ENCODE results near the gene IGSF9.

The IGSF9 gene

DNA sequence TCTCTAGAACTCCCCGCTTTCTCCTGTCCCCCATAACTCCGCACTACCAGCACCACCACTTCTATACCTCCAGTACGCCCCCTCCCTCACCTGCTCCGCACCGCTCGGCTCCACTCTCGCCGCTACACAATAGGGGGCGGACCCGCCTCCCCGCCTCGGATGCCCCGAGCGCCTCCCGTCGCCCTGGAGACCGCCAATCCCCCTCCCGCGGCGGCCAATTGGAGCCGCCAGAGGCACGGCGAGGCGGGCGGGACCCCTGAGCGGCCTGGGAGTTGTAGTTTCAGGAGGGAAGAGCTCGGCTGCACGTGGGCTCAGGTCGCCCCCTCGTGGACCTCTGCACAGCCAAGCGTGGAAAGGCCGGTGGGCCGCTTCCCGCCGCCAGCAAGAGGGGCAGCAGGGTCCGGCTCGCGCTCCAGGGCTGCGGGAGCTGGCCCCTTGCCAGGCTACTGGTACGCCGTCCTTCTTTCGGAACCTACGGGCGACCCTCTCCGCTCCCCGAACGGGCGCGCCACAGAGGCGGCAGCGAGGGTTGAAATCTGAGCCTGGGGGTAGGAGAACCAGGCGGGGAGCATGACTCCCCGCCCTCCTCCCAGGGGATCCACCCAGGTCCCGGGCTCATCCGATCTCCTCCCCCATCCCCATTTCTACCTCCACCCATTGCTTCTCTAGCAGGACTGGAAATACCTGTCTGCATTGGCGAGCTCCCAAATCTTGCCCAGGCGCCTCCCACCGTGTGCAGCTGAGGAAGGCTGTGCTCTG lies at the start of gene IGSF9:
TSS of gene IGSF9 (minus strand) at position 131 of the 759 bp plus-strand sequence. CDS start 2,159 bp downstream, outside the sequence.
- DNase-seq = no peak

DNA sequence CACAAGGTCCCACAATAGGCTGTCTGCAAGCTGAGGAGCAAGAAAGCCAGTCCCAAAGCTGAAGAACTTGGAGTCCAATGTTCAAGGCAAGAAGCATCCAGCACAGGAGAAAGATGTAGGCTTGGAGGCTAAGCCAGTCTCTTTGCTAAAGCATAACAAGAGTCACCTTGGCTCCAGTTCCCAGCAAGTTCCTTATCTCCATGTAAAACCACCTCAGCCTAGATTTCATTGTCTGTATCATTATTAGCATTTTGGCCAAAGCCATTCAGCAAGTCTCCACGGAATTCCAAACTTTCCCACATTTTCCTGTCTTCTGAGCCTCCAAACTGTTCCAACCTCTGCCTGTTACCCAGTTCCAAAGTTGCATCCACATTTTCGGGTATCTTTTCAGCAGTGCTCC lies 49.5 kb upstream of the IGSF9 start:
- DNase-seq = no peak

GRCh38 chr1:159993911-159994310 lies 48.5 kb upstream of the IGSF9 start:
- DNase-seq = no peak

DNA sequence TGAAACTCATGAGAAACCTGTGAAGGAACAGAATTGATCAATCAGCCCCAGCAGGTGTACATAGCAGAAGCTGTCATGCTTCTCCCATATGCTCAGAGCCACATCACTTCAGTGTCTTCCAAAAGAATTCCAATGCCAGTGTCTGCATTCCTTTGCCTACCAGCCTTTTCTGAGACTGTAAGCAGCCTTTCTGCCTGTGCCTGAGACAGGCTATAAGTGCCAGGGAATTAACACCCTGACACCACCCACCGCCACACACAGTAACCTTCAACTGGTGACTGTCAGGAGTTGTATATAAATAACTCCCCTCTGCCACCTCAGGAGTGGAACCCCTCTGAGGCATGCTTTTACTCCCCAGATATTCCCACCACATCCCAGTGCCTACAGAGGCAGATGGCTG lies 46.7 kb upstream of the IGSF9 start:
- no peak for DNase-seq

GRCh38 chr1:159991513-159991912 lies 46.1 kb upstream of the IGSF9 start:
- peak; percentile 63 for DNase-seq

GRCh38 chr1:159990005-159990404 lies 44.6 kb upstream of the IGSF9 start:
- DNase-seq = no peak

DNA sequence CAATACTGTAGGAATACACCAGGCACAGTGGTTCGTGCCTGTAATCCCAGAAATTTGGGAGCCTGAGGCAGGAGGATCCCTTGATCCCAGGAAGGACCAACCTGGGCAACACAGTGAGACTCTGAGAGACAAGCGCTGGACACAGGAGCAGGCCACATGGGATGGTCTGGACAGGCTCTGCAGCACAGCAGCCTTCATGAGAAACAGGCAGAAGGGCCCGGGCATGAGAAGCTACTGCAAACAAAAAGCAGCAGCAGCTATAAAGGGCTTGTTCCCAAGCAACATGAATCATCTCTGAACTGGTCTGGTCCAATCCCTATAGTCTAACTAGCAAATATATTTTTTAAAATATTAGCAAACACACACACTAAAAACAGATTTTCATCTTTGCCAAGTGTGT lies 44.2 kb upstream of the IGSF9 start:
- DNase-seq = no peak

DNA sequence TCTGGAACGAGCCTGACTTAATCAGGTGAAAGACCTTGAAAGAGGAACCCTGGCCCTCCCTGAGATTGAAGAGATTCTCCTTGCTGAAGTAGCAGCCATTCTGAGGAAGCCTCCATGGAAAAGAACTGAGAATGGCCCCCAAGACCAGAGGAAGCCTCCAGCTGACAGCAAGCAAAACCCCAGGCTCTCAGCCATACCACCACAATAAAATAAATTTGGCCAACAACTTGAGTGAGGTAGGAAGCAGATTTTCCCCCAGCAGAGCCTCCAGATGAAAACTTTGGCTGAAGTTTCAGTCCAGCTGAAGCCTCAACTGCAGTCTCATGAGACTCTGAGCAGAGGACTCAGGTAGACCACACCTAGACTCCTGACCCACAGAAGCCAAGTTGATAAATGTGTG lies 42.6 kb upstream of the IGSF9 start:
- no peak for DNase-seq

- no peak for DNase-seq
Observed at GRCh38 chr1:159987186-159987585, 41.8 kb upstream of the IGSF9 start.

GRCh38 chr1:159986531-159986930 lies 41.1 kb upstream of the IGSF9 start:
- DNase-seq = no peak

GRCh38 chr1:159986093-159986492 lies 40.7 kb upstream of the IGSF9 start:
- no peak for DNase-seq

DNA sequence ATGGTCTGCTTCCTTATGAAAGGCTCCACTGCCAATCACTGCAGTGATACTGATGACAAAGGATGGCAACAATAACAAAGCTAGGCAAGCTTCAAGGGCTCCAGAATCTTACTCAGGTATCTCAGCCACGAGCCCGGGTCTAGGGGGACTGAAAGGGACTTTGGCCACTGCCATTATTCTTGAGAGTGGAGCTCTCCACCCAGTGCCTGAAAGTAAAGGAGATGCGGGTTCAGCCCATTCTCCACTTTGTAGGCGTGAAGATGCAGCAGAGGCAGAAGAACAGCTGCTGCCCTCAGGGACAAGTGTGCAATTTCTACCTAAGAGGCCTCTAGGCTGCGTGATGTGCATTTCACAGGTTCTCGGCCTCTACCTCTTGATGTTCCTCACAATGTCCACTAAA lies 40.1 kb upstream of the IGSF9 start:
- no peak for DNase-seq

DNA sequence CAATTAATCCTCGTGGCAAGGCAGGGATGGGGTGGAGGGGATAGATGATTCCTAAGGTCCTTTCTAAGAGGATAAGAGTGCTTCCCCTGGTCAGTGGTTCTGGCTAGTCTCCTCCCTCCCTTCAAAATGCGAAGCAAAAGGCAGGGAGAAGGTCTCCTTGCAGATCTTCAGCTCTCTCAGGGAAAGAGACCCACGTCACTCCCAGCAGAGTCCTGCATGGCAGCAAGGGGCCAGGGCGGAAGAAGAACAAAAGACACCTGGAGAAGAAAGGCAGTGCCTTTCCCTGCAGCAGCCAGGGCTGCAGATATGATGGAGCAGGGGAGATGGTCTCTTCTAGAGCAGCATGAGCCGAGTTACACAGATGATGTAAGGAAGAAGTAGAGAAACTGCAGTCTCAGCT lies 38.3 kb upstream of the IGSF9 start:
- no peak for DNase-seq

GRCh38 chr1:159982280-159982679 lies 36.9 kb upstream of the IGSF9 start:
- DNase-seq = no peak

GRCh38 chr1:159981351-159982055 lies 36.1 kb upstream of the IGSF9 start:
- DNase-seq = no peak

- DNase-seq = no peak
Observed at GRCh38 chr1:159980786-159981185, 35.4 kb upstream of the IGSF9 start.

DNA sequence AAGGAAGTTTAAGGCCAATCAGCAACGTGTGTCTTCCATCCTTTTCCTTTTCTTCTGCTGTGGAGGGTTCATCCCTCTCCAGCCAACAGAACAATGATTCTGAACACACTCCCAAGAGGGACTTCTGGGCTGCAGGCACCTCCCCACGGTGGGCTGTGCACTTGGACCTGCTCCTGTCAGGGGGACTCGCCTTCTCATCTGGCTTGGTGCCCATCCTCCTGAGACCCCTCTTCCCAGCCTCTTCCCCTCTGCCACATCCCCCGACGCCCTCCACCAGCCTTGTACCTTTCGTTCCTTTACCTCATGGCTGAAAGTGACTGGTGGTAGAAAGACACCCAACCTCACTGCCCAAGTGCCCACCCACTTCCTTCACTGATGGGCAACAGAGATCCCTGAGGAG lies 34.7 kb upstream of the IGSF9 start:
- DNase-seq = no peak

DNA sequence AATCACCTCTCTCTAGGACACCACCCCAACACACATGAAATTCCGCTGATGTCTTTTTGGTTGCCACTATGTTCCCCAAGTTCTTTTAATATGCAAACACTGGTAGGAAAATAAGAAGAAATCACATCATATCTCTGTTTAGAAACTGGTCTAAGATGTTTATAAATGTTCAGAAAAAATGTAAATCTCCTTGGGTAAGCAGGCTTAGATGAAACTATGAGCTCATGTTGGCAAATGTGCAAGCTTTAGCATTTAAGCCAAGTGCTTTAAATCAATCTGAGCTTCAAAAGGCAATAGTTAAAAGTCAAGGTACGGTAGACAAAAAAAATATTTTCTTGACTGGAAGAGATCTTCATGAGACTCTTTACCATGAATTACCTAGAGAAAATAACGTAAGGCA lies 33.8 kb upstream of the IGSF9 start:
- DNase-seq = no peak

GRCh38 chr1:159978107-159978398 lies 32.6 kb upstream of the IGSF9 start:
- no peak for DNase-seq

DNA sequence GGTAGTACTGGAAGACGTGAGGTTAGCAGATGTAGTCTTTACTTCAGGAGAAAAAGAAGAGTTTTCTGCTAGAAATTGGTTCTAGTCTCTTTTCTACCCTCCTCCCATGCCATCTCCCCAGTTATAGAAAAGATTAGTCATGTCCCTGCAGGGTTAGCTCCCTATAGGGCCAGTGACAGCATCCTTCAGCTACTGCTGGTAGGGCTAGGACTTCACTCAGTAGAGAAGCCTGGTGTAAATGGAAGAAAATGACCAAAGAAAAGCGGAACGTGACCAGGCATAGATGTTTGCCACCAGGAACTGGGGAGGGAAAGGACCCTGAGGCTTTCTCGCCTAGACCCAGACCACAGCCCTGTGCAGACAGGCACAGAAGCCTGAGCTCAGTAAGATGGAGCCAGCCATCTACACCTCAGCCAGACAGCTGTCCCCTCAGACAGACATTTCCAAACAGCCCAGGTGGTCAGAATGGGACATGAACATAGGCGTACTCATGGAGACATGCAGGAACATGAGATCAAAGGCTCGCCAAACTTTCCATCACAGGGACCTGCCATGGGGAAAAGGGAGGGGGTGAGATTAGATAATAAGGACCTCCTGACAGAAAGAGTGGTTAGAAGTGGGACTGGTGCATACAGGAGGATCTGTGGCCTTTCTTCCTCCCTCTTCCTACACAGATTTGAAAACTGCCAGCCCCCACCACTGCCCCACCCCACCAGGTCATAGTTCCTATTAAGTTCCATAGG lies 32.1 kb upstream of the IGSF9 start:
- no peak for DNase-seq

GRCh38 chr1:159974350-159974965 lies 29.0 kb upstream of the IGSF9 start:
- no peak for DNase-seq

GRCh38 chr1:159973350-159973940 lies 28.0 kb upstream of the IGSF9 start:
- no peak for DNase-seq
